Ectodermal cell (in vitro differentiated cells): ENCODE results near the gene PRKCA.

Source experiments
- H3K27ac ChIP-seq: 2 replicates; pipeline ENCODE4 v1.7.0; 2013; ENCODE audit warnings: mild to moderate bottlenecking, low read depth, low read length; ENCODE audit not compliant: insufficient read depth, poor library complexity, severe bottlenecking
- H3K27me3 ChIP-seq: 2 replicates; pipeline ENCODE4 v1.7.0; 2013; ENCODE audit warnings: mild to moderate bottlenecking, low read length; ENCODE audit not compliant: insufficient read depth, control insufficient read depth, poor library complexity, severe bottlenecking
- H3K36me3 ChIP-seq: one replicate; pipeline ENCODE4 v1.7.0; 2013; ENCODE audit warnings: low read length; ENCODE audit not compliant: control insufficient read depth, insufficient read depth
- H3K4me1 ChIP-seq: one replicate; pipeline ENCODE4 v1.7.0; 2013; ENCODE audit warnings: low read length; ENCODE audit not compliant: control insufficient read depth, insufficient read depth
- H3K4me3 ChIP-seq: 2 replicates; pipeline ENCODE4 v1.7.0; 2013; ENCODE audit warnings: low read depth, low read length, control low read depth; ENCODE audit not compliant: insufficient read depth
- H3K9me3 ChIP-seq: 2 replicates; pipeline ENCODE4 v1.7.0; 2013; ENCODE audit warnings: mild to moderate bottlenecking, low read length, moderate library complexity; ENCODE audit not compliant: control insufficient read depth
- WGBS, 2 experiments: methylation state at CpG; one replicate each; pipeline ENCODE4 v1.1.7; 2013; ENCODE audit warnings: missing lambda C conversion rate in 2 of 2; 5-methylcytosine and 5-hydroxymethylcytosine counted together

Gene PRKCA

DNA sequence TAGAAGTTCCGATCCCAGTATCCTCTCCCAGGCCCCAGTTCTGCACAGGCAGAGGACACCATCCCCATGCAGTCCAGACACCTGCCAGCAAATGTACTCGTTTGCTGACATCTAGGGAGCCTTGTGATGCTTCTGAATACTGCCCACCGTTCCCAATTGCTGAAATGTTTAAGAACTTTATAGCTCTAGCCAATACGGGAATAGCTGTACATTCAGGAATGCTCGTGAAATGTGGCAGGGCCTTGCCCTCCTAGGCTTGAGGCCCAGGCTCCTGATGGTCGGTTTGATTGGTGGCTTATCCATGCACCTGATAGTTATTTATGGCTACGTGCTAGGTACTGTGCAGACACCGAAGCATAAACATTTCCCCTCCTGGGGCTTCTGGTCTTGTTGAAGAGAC is 255.5 kb downstream of the PRKCA start:
- Histone ChIP-seq H3K4me3 (no peak overlapping the region), H3K36me3 (no peaks in the 10 kb centered on the region), H3K27ac (no peak overlapping the region), H3K4me1 (no peaks in the 10 kb centered on the region), H3K27me3 (no peaks in the 10 kb centered on the region), H3K9me3 (no peaks in the 10 kb centered on the region)
- WGBS, 2 experiments = 92 to 96% methylated on average over 8 of the region's 8 CpGs

DNA sequence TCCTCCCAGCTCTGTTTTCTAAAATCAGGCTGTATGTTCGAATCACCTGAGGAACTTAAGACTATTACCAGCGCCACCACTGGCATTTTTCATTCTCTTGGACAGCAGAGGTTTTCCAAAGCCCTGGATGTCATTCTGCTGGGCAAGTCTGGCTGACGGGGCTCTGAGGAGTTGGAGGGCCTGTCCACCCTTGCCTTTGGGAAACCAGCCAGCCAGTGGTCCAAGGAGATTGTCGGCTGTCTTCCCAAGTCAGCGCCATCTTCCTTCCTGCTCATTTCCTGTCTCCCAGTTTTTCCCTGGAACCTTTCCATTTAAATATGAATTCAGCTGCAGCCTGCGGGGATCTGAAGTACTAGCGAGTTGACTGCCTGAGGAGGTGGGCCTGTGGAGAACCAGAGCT is 258.3 kb downstream of the PRKCA start:
- no peak overlapping the region for H3K4me3 ChIP-seq
- no peaks in the 10 kb centered on the region for H3K9me3 ChIP-seq
- no peaks in the 10 kb centered on the region for H3K36me3 ChIP-seq
- no peak overlapping the region for H3K27ac ChIP-seq
- no peaks in the 10 kb centered on the region for H3K27me3 ChIP-seq
- peaks cover 10% of the 10 kb centered on the region for H3K4me1 ChIP-seq
- WGBS, 2 experiments = 95 to 98% methylated on average over 7 of the region's 7 CpGs

DNA sequence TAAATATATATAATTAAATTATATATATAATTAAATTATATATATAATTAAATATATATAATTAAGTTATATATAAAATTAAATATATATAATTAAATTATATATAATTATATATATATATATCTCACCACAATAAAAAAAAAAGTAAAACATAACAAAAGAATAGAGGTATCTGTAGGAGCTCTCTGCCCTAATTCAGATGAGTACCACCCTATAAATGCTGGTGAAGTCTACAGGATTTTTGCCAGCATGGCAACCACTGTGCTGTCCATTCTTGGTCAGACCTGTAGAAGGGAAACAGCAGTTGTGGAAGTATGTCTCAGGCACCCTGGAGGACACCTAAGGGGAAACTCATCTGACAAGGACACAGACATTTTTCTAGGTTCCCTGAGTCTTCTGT is 259.7 kb downstream of the PRKCA start:
- H3K4me1 ChIP-seq = peaks cover 10% of the 10 kb centered on the region
- H3K27me3 ChIP-seq = no peaks in the 10 kb centered on the region
- H3K9me3 ChIP-seq = no peaks in the 10 kb centered on the region
- no peaks in the 10 kb centered on the region for H3K36me3 ChIP-seq
- no peak overlapping the region for H3K27ac ChIP-seq
- no peak overlapping the region for H3K4me3 ChIP-seq

DNA sequence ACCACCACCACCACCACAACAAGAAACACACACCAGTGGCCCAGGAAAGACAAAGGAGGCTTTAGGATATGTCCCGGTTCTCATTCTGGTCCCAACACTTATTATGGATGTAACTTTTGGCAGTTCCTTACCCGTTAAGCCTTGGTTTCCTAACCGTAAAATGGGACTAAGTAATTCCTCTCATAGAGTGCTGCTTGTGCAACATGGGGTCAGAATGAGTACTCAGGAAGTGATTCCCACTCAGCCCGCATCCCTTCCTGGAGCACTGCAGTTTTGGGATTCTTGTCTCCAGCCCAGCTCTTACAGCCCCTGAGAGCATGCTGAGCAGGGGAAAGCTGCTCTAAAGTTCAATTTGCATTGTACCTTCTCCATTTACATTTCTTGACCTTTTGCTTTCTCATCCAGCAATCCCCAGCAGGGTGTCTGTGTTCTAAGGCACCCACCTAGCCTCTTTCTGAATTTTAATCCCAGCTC is 262.6 kb downstream of the PRKCA start:
- H3K9me3 ChIP-seq = no peaks in the 10 kb centered on the region
- H3K27ac ChIP-seq = no peak overlapping the region
- peaks cover 10% of the 10 kb centered on the region for H3K4me1 ChIP-seq
- no peaks in the 10 kb centered on the region for H3K36me3 ChIP-seq
- 32 to 40% methylated on average over 4 of the region's 4 CpGs for WGBS, 2 experiments
- H3K27me3 ChIP-seq = no peaks in the 10 kb centered on the region
- H3K4me3 ChIP-seq = no peak overlapping the region

DNA sequence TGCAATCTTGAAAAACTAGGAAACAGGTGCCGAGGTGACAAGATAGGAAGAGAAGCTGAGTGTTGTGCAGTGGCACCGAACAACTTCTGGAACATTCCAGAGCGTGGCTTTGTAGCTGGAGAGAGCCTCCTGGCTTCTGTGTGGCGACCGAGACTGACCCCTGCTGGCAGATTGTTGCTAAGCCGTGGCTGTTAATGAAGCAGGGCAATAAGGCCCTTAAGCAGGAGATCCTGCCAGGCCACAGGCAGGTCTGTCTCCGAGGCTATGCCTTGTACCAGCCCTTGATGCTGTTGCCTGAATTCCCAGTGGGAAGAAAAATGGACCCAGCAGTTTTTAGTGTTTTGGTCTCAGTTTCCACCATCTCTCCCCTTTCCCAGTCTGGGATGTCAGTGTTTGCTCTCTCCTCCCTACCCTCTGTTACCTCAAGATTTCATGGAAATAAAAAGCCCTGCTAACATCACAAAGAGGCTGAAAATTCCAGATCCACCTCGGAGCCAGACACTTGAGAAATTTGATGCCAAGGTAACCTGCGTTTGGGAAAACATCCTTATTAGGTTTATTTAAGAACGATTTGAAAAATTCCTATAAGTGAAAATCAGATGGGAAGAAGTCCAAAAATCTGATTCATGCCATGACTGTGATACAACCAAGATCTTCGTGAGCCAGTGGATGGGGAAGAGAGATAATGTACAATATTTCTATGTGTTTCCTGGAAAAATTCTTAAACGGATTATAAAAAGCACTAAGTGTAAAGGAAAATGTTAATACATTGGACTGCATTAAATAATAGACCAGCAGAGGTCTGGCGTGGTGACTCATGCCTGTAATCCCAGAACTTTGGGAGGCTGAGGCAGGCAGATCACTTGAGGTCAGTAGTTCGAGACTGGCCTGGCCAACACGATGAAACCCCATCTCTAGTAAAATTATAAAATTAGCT is 265.1 kb downstream of the PRKCA start:
- Histone ChIP-seq H3K4me1 (peaks cover 10% of the 10 kb centered on the region), H3K36me3 (no peaks in the 10 kb centered on the region), H3K4me3 (no peak overlapping the region), H3K9me3 (no peaks in the 10 kb centered on the region), H3K27me3 (no peaks in the 10 kb centered on the region), H3K27ac (no peak overlapping the region)
- 72 to 73% methylated on average over 15 of the region's 15 CpGs for WGBS, 2 experiments

DNA sequence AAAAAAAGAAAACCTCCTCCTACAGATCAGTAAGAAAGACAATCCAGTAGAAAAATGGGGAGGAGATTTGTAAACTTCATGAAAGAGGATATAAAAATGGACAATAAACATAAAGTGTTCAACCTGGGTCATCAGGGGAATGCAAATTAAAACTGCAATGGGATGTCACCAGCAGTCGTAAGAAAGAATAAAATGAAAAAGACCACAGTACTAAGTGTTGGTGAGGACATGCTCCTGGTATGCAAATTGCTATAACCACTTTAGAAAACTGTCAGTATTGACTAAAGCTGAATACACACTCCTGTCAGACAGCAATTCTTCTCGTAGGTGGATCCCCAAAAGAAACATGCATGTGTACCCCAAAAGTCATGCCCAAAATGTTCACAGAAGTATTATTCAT is 267.2 kb downstream of the PRKCA start:
- Histone ChIP-seq H3K27ac (no peak overlapping the region), H3K4me1 (peaks cover 10% of the 10 kb centered on the region), H3K27me3 (no peaks in the 10 kb centered on the region), H3K4me3 (no peak overlapping the region), H3K9me3 (no peaks in the 10 kb centered on the region), H3K36me3 (no peaks in the 10 kb centered on the region)
- 94 to 95% methylated on average over 2 of the region's 2 CpGs for WGBS, 2 experiments

DNA sequence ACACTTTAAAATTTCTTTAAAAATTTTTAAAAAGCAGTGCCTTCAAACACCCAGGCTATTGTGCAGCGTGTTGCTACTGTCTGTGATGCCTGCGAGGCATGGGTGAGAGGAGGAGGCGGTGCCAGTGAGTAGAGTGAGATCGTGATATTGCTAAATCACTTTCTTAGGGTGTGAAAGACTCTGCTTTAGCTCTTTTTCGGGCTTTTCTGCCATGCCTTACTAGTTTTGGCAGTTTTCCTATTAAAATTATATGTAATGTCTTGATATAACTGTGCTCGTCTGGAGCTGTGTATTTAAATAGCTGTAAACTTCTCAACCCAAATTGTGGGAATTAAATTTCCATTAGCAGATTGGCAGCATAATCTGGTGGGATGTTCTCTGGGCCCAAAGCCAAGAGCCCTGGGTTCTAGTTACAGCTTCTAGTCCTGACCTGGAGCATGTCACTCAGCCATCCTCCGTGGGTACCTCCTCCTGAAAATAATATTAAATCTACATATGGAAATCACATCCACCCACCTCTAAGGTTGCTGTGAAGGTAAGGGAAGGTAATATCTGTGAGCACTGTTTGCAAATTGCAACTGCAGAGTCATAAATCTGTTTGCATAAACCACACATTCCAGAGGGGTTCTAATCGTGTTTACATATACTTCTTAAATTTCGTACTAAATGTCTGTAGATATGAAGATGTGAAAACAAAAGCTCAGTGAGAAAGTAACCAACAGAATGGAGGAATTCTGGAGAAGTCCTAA is 268.2 kb downstream of the PRKCA start:
- no peaks in the 10 kb centered on the region for H3K9me3 ChIP-seq
- no peaks in the 10 kb centered on the region for H3K27me3 ChIP-seq
- 87 to 98% methylated on average over 8 to 9 of the region's 9 CpGs for WGBS, 2 experiments
- H3K36me3 ChIP-seq = no peaks in the 10 kb centered on the region
- no peak overlapping the region for H3K27ac ChIP-seq
- H3K4me3 ChIP-seq = no peak overlapping the region
- peaks cover under 1% of the 10 kb centered on the region for H3K4me1 ChIP-seq

DNA sequence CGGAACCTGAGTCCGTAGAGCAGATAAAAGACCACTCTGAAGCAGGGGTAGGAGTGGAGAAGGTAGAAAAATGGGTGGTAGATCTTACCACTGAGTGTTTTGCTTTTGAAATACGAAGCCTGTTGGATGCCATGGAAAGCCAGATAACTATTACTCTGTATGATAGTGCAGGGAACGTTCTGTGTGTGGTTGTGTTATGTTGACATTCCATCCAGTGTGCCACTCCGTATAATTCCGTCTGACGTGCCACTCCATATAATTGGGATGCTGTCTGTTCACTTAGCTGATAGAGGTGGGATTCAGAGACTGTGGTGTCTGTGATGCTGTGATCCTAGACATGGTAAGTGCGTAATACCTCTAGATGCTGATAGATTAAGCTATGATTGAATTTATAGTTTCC is 269.3 kb downstream of the PRKCA start:
- Histone ChIP-seq H3K27ac (no peak overlapping the region), H3K4me3 (no peak overlapping the region), H3K9me3 (no peaks in the 10 kb centered on the region), H3K36me3 (no peaks in the 10 kb centered on the region), H3K4me1 (no peaks in the 10 kb centered on the region), H3K27me3 (no peaks in the 10 kb centered on the region)
- 95% methylated on average over 8 of the region's 8 CpGs for WGBS, 2 experiments

DNA sequence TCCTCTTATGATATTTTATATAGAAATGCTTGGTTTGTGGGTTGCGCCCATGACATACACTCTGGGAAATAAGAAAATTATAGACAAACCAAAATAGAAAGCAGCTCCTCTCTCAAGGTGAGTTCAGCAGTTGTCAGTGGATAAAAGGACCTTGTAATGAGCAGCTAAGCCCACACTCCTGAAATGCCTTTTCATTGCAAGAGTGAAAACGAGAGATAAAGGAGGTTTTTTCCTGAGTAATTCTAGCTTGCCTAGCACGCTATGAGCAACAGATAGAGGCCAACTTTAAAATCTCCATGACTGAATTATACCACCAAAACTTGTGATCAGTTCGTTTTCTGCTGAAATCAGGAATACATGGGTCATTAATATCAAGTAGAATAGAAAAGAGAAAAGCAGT is 270.7 kb downstream of the PRKCA start:
- WGBS, 2 experiments = 80 to 89% methylated on average over 2 to 3 of the region's 4 CpGs
- H3K27me3 ChIP-seq = no peaks in the 10 kb centered on the region

DNA sequence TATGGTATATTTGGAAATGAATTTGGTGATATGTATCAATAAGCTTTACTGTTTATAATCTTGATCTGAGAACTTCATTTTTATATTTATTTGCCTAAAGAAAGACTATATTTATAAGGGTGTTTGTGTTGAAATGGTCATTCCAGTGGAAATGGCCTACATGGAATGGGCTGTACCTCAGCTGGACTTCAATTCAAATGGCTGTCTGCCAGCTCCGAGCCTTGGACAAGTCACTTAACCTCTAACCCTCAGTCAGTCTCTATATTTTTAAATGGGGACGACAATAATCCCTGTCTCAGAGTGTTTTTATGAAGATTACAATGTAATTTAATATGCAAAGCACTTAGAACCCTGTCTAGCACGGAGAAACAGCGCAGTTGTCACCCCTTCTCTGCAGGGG is 271.7 kb downstream of the PRKCA start:
- WGBS, 2 experiments = 93 to 94% methylated on average over 3 to 4 of the region's 4 CpGs
- H3K4me1 ChIP-seq = peaks cover 12% of the 10 kb centered on the region
- H3K27ac ChIP-seq = no peak overlapping the region
- no peaks in the 10 kb centered on the region for H3K36me3 ChIP-seq
- no peaks in the 10 kb centered on the region for H3K9me3 ChIP-seq
- no peaks in the 10 kb centered on the region for H3K27me3 ChIP-seq
- H3K4me3 ChIP-seq = no peak overlapping the region

More for the DNA sequence above, 270.7 kb downstream of the PRKCA start:
- no peaks in the 10 kb centered on the region for H3K9me3 ChIP-seq
- no peaks in the 10 kb centered on the region for H3K36me3 ChIP-seq
- H3K27ac ChIP-seq = no peak overlapping the region
- H3K4me1 ChIP-seq = peaks cover 5% of the 10 kb centered on the region
- no peak overlapping the region for H3K4me3 ChIP-seq
